Measurements from ENCODE around the gene NSG2. TPM values are rescaled to one million over a fixed set of nuclear protein-coding genes. Genes with fewer than 3 reads are reported as not detected.

The NSG2 gene
- total RNA-seq, 1 experiment from 2014 or later = not detected

DNA sequence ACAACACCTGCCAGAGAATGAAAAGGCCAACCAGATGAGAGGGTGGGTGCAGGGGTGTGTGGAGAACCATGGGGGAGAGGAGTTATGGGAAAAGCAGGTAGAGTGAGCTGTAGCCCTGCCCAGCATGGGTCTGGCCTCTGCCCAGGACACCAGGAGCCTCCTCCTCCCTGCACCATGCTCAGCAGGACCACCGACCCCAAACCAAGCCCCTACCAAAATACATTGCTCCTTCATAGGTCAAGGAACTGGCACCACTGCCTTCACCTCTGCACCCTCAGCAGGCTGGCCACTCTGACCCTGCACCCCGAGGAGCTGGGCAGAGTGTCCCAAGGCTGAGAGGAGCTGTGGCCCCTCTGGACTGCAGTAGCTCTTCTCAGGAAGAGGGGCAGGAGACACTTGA, 102.0 kb downstream of the NSG2 start:
- Mint-ChIP-seq H3K27ac (no peak overlapping the region), H3K36me3 (ENCODE audit: insufficient read depth in 1 of 3, low read depth in 3 of 3) (no peaks in the 10 kb centered on the region), H3K4me3 (no peak overlapping the region), H3K9me3 (no peaks in the 10 kb centered on the region), H3K4me1 (no peaks in the 10 kb centered on the region), H3K27me3 (ENCODE audit: low read depth) (peaks cover 41% of the 10 kb centered on the region)
- Histone ChIP-seq H2BK20ac (ENCODE audit: low read depth, low read length, poor library complexity, severe bottlenecking) (no peak overlapping the region), H2BK15ac (ENCODE audit: low read depth, low read length) (no peak overlapping the region), H3K79me2 (ENCODE audit: insufficient read depth, low read length) (no peaks in the 10 kb centered on the region), H3K9ac (ENCODE audit: extremely low read depth, insufficient read length, low read length) (no peak overlapping the region), H3K79me1 (ENCODE audit: insufficient read depth, low read depth, low read length, poor library complexity, severe bottlenecking) (no peaks in the 10 kb centered on the region), H3K4ac (ENCODE audit: low read depth, low read length) (no peak overlapping the region), H2BK120ac (ENCODE audit: low read depth, low read length, poor library complexity, severe bottlenecking) (no peak overlapping the region), H4K20me1 (ENCODE audit: control insufficient read depth, insufficient read depth, insufficient read length) (no peaks in the 10 kb centered on the region), H3K9me3 (ENCODE audit: control insufficient read depth, low read depth, low read length) (no peaks in the 10 kb centered on the region), H3K18ac (ENCODE audit: insufficient read length, low read depth, low read length) (no peak overlapping the region), H3T11ph (ENCODE audit: low read length) (no peak overlapping the region), H2BK5ac (ENCODE audit: insufficient read length, low read length) (no peak overlapping the region), H3K23ac (ENCODE audit: insufficient read length, low read depth, low read length) (no peak overlapping the region), H3K27ac (ENCODE audit: insufficient read length, low read depth, low read length) (no peak overlapping the region), H3K23me2 (ENCODE audit: insufficient read length, low read depth, low read length, poor library complexity, severe bottlenecking) (no peaks in the 10 kb centered on the region), H4K8ac (replicated peaks; ENCODE audit: insufficient read length, low read depth, low read length) (no peak overlapping the region), H2AK5ac (ENCODE audit: insufficient read length, low read length) (no peak overlapping the region), H2AFZ (ENCODE audit: low read length) (no peak overlapping the region), H3K4me2 (ENCODE audit: insufficient read depth, insufficient read length, low read length) (no peak overlapping the region), H3K56ac (ENCODE audit: insufficient read length, low read depth, low read length) (no peak overlapping the region), H4K5ac (ENCODE audit: insufficient read length, low read depth, low read length) (no peak overlapping the region), H4K91ac (ENCODE audit: insufficient read length, low read depth, low read length) (no peak overlapping the region), H3K27me3 (ENCODE audit: insufficient read depth, low read length) (no peaks in the 10 kb centered on the region), H3K14ac (ENCODE audit: insufficient read depth, low read length) (no peak overlapping the region), H2BK12ac (ENCODE audit: insufficient read length, low read depth, low read length) (no peak overlapping the region), H3K4me1 (ENCODE audit: insufficient read depth, low read length) (no peaks in the 10 kb centered on the region)
- DNase-seq = peak; percentile 7
- WGBS (ENCODE audit: extremely low coverage, insufficient read length, low lambda C conversion rate) = no CpG with 5 or more reads among the region's 2 CpGs
- TF ChIP-seq, protein P1, sequence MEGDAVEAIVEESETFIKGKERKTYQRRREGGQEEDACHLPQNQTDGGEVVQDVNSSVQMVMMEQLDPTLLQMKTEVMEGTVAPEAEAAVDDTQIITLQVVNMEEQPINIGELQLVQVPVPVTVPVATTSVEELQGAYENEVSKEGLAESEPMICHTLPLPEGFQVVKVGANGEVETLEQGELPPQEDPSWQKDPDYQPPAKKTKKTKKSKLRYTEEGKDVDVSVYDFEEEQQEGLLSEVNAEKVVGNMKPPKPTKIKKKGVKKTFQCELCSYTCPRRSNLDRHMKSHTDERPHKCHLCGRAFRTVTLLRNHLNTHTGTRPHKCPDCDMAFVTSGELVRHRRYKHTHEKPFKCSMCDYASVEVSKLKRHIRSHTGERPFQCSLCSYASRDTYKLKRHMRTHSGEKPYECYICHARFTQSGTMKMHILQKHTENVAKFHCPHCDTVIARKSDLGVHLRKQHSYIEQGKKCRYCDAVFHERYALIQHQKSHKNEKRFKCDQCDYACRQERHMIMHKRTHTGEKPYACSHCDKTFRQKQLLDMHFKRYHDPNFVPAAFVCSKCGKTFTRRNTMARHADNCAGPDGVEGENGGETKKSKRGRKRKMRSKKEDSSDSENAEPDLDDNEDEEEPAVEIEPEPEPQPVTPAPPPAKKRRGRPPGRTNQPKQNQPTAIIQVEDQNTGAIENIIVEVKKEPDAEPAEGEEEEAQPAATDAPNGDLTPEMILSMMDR (conservative IDR thresholded peaks at IDR 0.05) = no peak
